Measurements from ENCODE around the gene ZNF280B. TPM values are rescaled to one million over a fixed set of nuclear protein-coding genes. Genes with fewer than 3 reads are reported as not detected.

The ZNF280B gene
- total RNA-seq, 1 experiment from 2014 or later = 5.9 TPM

- Mint-ChIP-seq H3K4me3 (no peak overlapping the region), H3K27ac (no peak overlapping the region), H3K9me3 (peaks cover 10% of the 10 kb centered on the region), H3K36me3 (no peaks in the 10 kb centered on the region), H3K27me3 (ENCODE audit: low read depth) (peaks cover 91% of the 10 kb centered on the region), H3K4me1 (peaks cover 14% of the 10 kb centered on the region)
- POLR2A ChIA-PET = interaction anchor here (1.5 kb wide), 1 partner anchor 12 kb away, joined by 5 read pairs; the partner anchor contains the start of gene ZNF280B
- ATAC-seq (no peak), DNase-seq (ENCODE audit: low spot score) (no peak)
- CTCF ChIA-PET = interaction anchor here (0.8 to 2.7 kb wide), 6 partner anchors 12 to 320 kb away, joined by 3 to 10 read pairs (median 8); partner anchors contain the start of genes PRAME and ZNF280B
- no peak for TF ChIP-seq GRHL2 (CRISPR knock-in tag; IDR thresholded peaks at IDR 0.05; ENCODE audit: insufficient replicate concordance, severe bottlenecking)
- TF ChIP-seq SMAD4 (CRISPR knock-in tag; IDR thresholded peaks at IDR 0.05) = no peak
- TF ChIP-seq CBFB (CRISPR knock-in tag; IDR thresholded peaks at IDR 0.05; ENCODE audit: low read depth) = no peak
- TF ChIP-seq ZNF532 (CRISPR knock-in tag; IDR thresholded peaks at IDR 0.05; ENCODE audit: borderline replicate concordance) = no peak
- TF ChIP-seq RORB (CRISPR knock-in tag; IDR thresholded peaks at IDR 0.05) = no peak
- TF ChIP-seq RELA (CRISPR knock-in tag; IDR thresholded peaks at IDR 0.05; ENCODE audit: borderline replicate concordance) = no peak
- TF ChIP-seq SP1 (CRISPR knock-in tag; conservative IDR thresholded peaks at IDR 0.05) = no peak
- no peak for TF ChIP-seq ARID4B (CRISPR knock-in tag; IDR thresholded peaks at IDR 0.05; ENCODE audit: borderline replicate concordance)
- TF ChIP-seq JUN (CRISPR knock-in tag; IDR thresholded peaks at IDR 0.05) = no peak
- no peak for TF ChIP-seq FOXJ3 (CRISPR knock-in tag; IDR thresholded peaks at IDR 0.05; ENCODE audit: borderline replicate concordance)
- no peak for TF ChIP-seq ELF4 (CRISPR knock-in tag; IDR thresholded peaks at IDR 0.05; ENCODE audit: low read depth)
- TF ChIP-seq ZNF512 (CRISPR knock-in tag; IDR thresholded peaks at IDR 0.05; ENCODE audit: borderline replicate concordance) = no peak
- no peak for TF ChIP-seq ATF2 (CRISPR knock-in tag; IDR thresholded peaks at IDR 0.05; ENCODE audit: borderline replicate concordance, low read depth)
- TF ChIP-seq TCF7 (CRISPR knock-in tag; IDR thresholded peaks at IDR 0.05; ENCODE audit: low read depth) = no peak
- TF ChIP-seq ZNF425 (CRISPR knock-in tag; conservative IDR thresholded peaks at IDR 0.05) = no peak
- TF ChIP-seq PRRX2 (CRISPR knock-in tag; IDR thresholded peaks at IDR 0.05) = no peak
These were observed 12.4 kb upstream of the ZNF280B start for GRCh38 chr22:22520667-22521602.

All from WTC11 (cell line).